Caco-2 (cell line): Measurements from ENCODE around the gene IL17RA. TPM values are rescaled to one million over a fixed set of nuclear protein-coding genes. Genes with fewer than 3 reads are reported as not detected.

Experiments used
- BruUV-seq: library from RNA; stranded (reverse); fragments of 400-500 nt; replicated peaks from 2 replicates; lab custom pipeline; 2021; lab: Mats Ljungman, UMichigan
- CTCF ChIA-PET: fragments of 300-600 bp; sonication (Branson Sonifier 250); formaldehyde crosslinking; loops from one replicate; lab custom pipeline; 2022; ENCODE audit warnings: antibody characterized with exemption; lab: Charles Lee
- POLR2A ChIA-PET: fragments of 300-600 bp; sonication (Branson Sonifier 250); formaldehyde crosslinking; loops from one replicate; lab custom pipeline; 2022; ENCODE audit warnings: antibody characterized with exemption; lab: Charles Lee
- DNase-seq, 2 experiments: peaks; one replicate each; pipeline versions ENCODE4 v3.0.0 to v3.0.0-alpha.2; 2020 to 2022
- H3K27me3 ChIP-seq: replicated peaks from 2 replicates; pipeline ENCODE4 v1.6.0; 2011; ENCODE audit warnings: low read length; ENCODE audit not compliant: control insufficient read depth, insufficient read depth
- H3K36me3 ChIP-seq: 2 replicates; pipeline ENCODE4 v1.5.1; 2011; ENCODE audit warnings: low read length; ENCODE audit not compliant: control insufficient read depth, insufficient read depth
- H3K4me1 ChIP-seq: fragments of 250-450 bp; sonication (Bioruptor Pico); 2 replicates; pipeline ENCODE4 v1.5.1; 2020; ENCODE audit warnings: mild to moderate bottlenecking
- H3K4me3 ChIP-seq: 2 replicates; pipeline ENCODE4 v1.5.1; 2011; ENCODE audit warnings: low read depth, mild to moderate bottlenecking, control low read depth, low read length
- H3K9me3 ChIP-seq: fragments of 250-450 bp; sonication (Bioruptor Pico); 2 replicates; pipeline ENCODE4 v1.5.1; 2020; ENCODE audit warnings: mild to moderate bottlenecking, moderate library complexity
- H3K27ac Mint-ChIP-seq: one replicate; pipeline ENCODE4 v1.8.0; 2022; ENCODE audit warnings: mixed read lengths; ENCODE audit not compliant: unreplicated experiment
- H3K27me3 Mint-ChIP-seq: one replicate; pipeline ENCODE4 v1.8.0; 2022; ENCODE audit warnings: mixed read lengths; ENCODE audit not compliant: insufficient read depth, unreplicated experiment
- H3K36me3 Mint-ChIP-seq: one replicate; pipeline ENCODE4 v1.8.0; 2022; ENCODE audit warnings: mild to moderate bottlenecking, mixed read lengths; ENCODE audit not compliant: insufficient read depth, unreplicated experiment
- H3K4me1 Mint-ChIP-seq: one replicate; pipeline ENCODE4 v1.8.0; 2022; ENCODE audit warnings: low read depth, mixed read lengths; ENCODE audit not compliant: unreplicated experiment
- H3K4me3 Mint-ChIP-seq: one replicate; pipeline ENCODE4 v1.8.0; 2022; ENCODE audit warnings: mild to moderate bottlenecking, moderate library complexity, mixed read lengths; ENCODE audit not compliant: unreplicated experiment
- H3K9me3 Mint-ChIP-seq: one replicate; pipeline ENCODE4 v1.8.0; 2022; ENCODE audit warnings: mixed read lengths; ENCODE audit not compliant: unreplicated experiment
- intact Hi-C: fragments of 100-400 bp; cut with micrococcal nuclease; formaldehyde crosslinking; loops from one replicate; pipeline ENCODE4 v1.10.0; 2022; ENCODE audit not compliant: unreplicated experiment
- total RNA-seq: library from RNA; stranded (reverse); gene quantifications from 2 replicates; pipeline ENCODE4 v1.2.3, GENCODE V29; 2022
- TF ChIP-seq, protein P1 (sequence below), 2 experiments: fragments of 200-600 bp in 1 of 2; IDR thresholded peaks; 1 replicate in 1 of 2; 2 replicates in 1 of 2; pipeline versions ENCODE4 v1.5.1 to v1.8.0; 2011 to 2022; ENCODE audit warnings: antibody characterized with exemption in 1 of 2, control low read depth in 1 of 2, inconsistent platforms in 1 of 2, low read depth in 1 of 2, low read length in 1 of 2, mild to moderate bottlenecking in 1 of 2, moderate library complexity in 1 of 2; ENCODE audit not compliant: insufficient read depth in 1 of 2, severe bottlenecking in 1 of 2, unreplicated experiment in 1 of 2

IL17RA gene
- total RNA-seq, 1 experiment from 2014 or later: 14.5 TPM

DNA sequence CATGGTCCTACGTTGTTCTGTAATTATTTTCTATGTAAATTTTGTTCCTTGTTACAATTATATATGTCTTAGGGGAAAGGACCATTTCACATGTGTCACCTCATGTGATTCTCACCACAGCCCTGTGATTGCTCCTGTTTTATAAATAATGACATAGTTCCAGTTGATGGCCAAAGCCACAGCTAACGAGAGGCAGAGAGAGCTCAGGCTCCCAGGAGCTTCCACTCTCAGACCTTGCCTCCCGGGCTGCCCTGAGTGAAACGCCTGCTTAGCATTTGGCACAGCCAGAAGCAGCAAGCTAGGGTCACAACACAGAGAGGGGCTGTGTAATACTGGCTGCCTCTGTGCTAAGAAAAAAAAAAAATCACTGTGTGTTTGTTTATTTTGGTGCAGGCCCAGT lies 30.4 kb downstream of the IL17RA start:
- H3K9me3 Mint-ChIP-seq: no peaks in the 10 kb centered on the region
- H3K36me3 ChIP-seq: no peaks in the 10 kb centered on the region
- CTCF ChIA-PET: no interaction called here
- POLR2A ChIA-PET: no interaction called here
- no peaks in the 10 kb centered on the region for H3K36me3 Mint-ChIP-seq
- H3K27me3 Mint-ChIP-seq: peaks cover 13% of the 10 kb centered on the region
- DNase-seq: no peak
- BruUV-seq: no TSS peak
- H3K4me3 ChIP-seq: no peak overlapping the region
- H3K4me1 Mint-ChIP-seq: no peaks in the 10 kb centered on the region
- H3K9me3 ChIP-seq: no peaks in the 10 kb centered on the region
- H3K4me3 Mint-ChIP-seq: no peak overlapping the region
- no peaks in the 10 kb centered on the region; the same call in 1 of the 2 replicates for H3K27me3 ChIP-seq
- H3K4me1 ChIP-seq: no peaks in the 10 kb centered on the region
- H3K27ac Mint-ChIP-seq: no peak overlapping the region
- TF ChIP-seq, protein P1, sequence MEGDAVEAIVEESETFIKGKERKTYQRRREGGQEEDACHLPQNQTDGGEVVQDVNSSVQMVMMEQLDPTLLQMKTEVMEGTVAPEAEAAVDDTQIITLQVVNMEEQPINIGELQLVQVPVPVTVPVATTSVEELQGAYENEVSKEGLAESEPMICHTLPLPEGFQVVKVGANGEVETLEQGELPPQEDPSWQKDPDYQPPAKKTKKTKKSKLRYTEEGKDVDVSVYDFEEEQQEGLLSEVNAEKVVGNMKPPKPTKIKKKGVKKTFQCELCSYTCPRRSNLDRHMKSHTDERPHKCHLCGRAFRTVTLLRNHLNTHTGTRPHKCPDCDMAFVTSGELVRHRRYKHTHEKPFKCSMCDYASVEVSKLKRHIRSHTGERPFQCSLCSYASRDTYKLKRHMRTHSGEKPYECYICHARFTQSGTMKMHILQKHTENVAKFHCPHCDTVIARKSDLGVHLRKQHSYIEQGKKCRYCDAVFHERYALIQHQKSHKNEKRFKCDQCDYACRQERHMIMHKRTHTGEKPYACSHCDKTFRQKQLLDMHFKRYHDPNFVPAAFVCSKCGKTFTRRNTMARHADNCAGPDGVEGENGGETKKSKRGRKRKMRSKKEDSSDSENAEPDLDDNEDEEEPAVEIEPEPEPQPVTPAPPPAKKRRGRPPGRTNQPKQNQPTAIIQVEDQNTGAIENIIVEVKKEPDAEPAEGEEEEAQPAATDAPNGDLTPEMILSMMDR (IDR thresholded peaks at IDR 0.05; ENCODE audit: insufficient read depth in 1 of 2, low read depth in 1 of 2, low read length in 1 of 2, severe bottlenecking in 1 of 2, unreplicated experiment in 1 of 2): no peak
- intact Hi-C loops: no loop called here

DNA sequence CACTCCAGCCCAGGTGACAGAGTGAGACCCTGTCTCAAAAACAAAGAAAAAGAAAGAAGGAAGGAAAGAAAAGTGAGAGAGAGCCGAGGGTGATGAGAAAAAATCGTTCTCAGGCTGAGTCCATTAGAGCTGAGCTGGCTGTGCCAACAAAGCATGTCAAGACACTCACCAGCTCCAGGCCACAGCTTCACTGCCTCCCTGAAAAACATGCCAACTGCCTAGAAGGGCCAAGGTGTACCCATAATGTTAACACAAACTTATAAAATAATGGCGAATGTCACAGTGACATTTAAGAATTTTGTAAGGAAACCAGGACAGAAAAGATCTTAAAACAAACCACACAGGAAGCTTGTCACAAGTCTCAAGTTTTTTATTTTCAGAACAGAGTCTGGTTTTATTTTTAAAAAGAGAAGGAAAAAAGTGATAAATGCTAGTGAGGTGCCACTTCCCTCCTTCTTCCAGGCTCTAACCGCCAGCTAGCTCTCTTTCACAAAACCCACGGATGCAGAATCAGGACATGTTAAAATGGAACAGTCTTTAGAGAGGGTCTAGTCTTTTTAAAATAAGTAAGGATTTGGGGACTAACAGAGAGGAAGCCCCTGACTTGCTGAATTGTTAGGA lies 31.3 kb downstream of the IL17RA start:
- intact Hi-C loops: no loop called here

DNA sequence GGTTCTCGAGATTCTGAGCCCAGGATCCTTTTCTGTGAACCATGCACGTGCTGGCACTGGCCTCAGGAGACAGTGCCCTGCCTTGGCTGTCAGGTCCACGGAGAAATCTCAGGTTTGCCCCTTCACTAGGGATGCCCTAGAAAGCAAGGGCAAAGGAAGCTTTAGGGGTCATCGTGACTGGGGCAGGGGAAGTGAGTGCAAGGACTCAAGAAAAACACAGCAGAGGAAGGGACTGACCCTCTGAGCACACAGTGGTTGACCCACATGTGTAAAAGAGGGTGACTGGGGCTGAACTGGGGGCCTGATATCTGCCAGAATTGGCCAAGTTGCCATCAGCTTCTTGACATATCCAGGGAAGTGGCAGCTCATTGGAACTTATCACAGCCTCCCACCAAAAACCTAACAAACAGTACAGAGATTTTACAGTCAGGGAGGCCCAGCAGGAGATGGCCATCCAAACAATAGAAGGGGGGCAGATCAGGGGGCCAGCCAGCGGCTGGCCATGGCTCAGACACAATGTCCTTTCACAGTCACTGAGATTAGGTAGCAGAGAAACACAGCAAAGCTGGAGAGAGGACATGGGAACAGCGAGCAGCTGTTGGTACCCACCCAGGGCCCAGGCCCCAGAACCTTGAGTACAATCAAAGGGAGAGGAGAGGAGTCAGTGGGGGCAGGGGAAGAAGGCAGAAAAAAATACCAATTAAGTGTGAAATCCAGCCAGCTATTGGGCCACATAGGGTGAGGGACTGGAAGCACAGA lies 32.0 kb downstream of the IL17RA start:
- ChIA-PET CTCF (interaction anchor here (0.5 kb wide), 2 partner anchors 55 to 417 kb away, joined by 3 to 4 read pairs; no protein-coding TSS in a partner anchor), POLR2A (no interaction called here)
- no peaks in the 10 kb centered on the region for H3K27me3 ChIP-seq
- peaks cover 13% of the 10 kb centered on the region for H3K27me3 Mint-ChIP-seq
- peaks cover 3% of the 10 kb centered on the region; the same call in 1 of the 2 replicates for H3K4me1 ChIP-seq
- BruUV-seq: no TSS peak
- intact Hi-C loops: no loop called here
- H3K4me3 Mint-ChIP-seq: no peak overlapping the region
- H3K36me3 ChIP-seq: no peaks in the 10 kb centered on the region
- peaks cover 5% of the 10 kb centered on the region for H3K4me1 Mint-ChIP-seq
- TF ChIP-seq, protein P1 (IDR thresholded peaks at IDR 0.05; ENCODE audit: insufficient read depth in 1 of 2, low read depth in 1 of 2, low read length in 1 of 2, severe bottlenecking in 1 of 2, unreplicated experiment in 1 of 2): no peak
- no peak overlapping the region for H3K4me3 ChIP-seq
- H3K27ac Mint-ChIP-seq: no peak overlapping the region
- H3K36me3 Mint-ChIP-seq: no peaks in the 10 kb centered on the region
- H3K9me3 ChIP-seq: no peaks in the 10 kb centered on the region
- DNase-seq: no peak
- H3K9me3 Mint-ChIP-seq: no peaks in the 10 kb centered on the region

More for the DNA sequence above, 31.3 kb downstream of the IL17RA start:
- H3K4me1 Mint-ChIP-seq: no peaks in the 10 kb centered on the region
- Histone ChIP-seq H3K9me3 (no peaks in the 10 kb centered on the region), H3K36me3 (no peaks in the 10 kb centered on the region), H3K27me3 (no peaks in the 10 kb centered on the region; the same call in 1 of the 2 replicates), H3K4me1 (no peaks in the 10 kb centered on the region), H3K4me3 (no peak overlapping the region)
- H3K27ac Mint-ChIP-seq: no peak overlapping the region
- POLR2A ChIA-PET: no interaction called here
- peaks cover 13% of the 10 kb centered on the region for H3K27me3 Mint-ChIP-seq
- H3K9me3 Mint-ChIP-seq: no peaks in the 10 kb centered on the region
- no peaks in the 10 kb centered on the region for H3K36me3 Mint-ChIP-seq
- no TSS peak for BruUV-seq
- H3K4me3 Mint-ChIP-seq: no peak overlapping the region
- DNase-seq: no peak
- TF ChIP-seq, protein P1 (IDR thresholded peaks at IDR 0.05; ENCODE audit: insufficient read depth in 1 of 2, low read depth in 1 of 2, low read length in 1 of 2, severe bottlenecking in 1 of 2, unreplicated experiment in 1 of 2): no peak
- CTCF ChIA-PET: no interaction called here
